GM12878 (cell line): ENCODE measurements around the gene LMO7. TPM values are rescaled to one million over a fixed set of nuclear protein-coding genes. Genes with fewer than 3 reads are reported as not detected.

Experiments
- ATAC-seq: fragments of 200-7000 bp; cut with Tn5 transposase; 3 replicates; pipeline ENCODE4 v1.9.1; 2020; ENCODE audit warnings: mild to moderate bottlenecking, moderate library complexity
- BruUV-seq: library from RNA; stranded (reverse); fragments of 400-500 nt; replicated peaks from 2 replicates; lab custom pipeline; 2021; lab: Mats Ljungman, UMichigan
- CTCF ChIA-PET: fragments of 300-600 bp; sonication (Branson Sonifier 250); formaldehyde crosslinking; extraction: SDS; loops from one replicate; lab custom pipeline; 2021; ENCODE audit warnings: inconsistent platforms; lab: Yijun Ruan, JAX
- POLR2A ChIA-PET: fragments of 350-600 bp; formaldehyde crosslinking; extraction: SDS; loops from one replicate; lab custom pipeline; 2021; ENCODE audit warnings: inconsistent platforms; lab: Charles Lee
- RAD21 ChIA-PET: fragments of 300-600 bp; sonication (Branson Sonifier 250); formaldehyde crosslinking; loops from one replicate; lab custom pipeline; 2023; ENCODE audit warnings: antibody characterized with exemption; ENCODE audit not compliant: unreplicated experiment; lab: Charles Lee
- SMC1A ChIA-PET: fragments of 300-600 bp; sonication (Branson Sonifier 250); formaldehyde crosslinking; loops from one replicate; lab custom pipeline; 2023; ENCODE audit not compliant: unreplicated experiment, uncharacterized antibody; lab: Charles Lee
- DNase-seq: peaks from one replicate; pipeline ENCODE4 v3.0.0-alpha.2; 2011; ENCODE audit warnings: low read depth, low spot score
- FAIRE-seq: peaks from 3 replicates; lab custom pipeline; 2011; peaks lifted over from hg19 to GRCh38; lab: Jason Lieb, UNC
- H2AFZ ChIP-seq: 2 replicates; pipeline ENCODE4 v1.6.0; 2011; ENCODE audit warnings: low read depth, low read length, control low read depth; ENCODE audit not compliant: control insufficient read depth
- H3K27ac ChIP-seq: 2 replicates; pipeline ENCODE4 v1.5.1; 2011; ENCODE audit warnings: control low read depth; ENCODE audit not compliant: control insufficient read depth, insufficient read depth
- H3K27me3 ChIP-seq, 2 experiments: replicated peaks in 1 of 2; 2 replicates each; pipeline versions ENCODE4 v1.6.0 to v1.6.1; 2011; ENCODE audit warnings: low read length in 1 of 2; ENCODE audit not compliant: control insufficient read depth in 2 of 2, insufficient read depth in 2 of 2
- H3K36me3 ChIP-seq, 2 experiments: 2 replicates each; pipeline ENCODE4 v1.5.1; 2011; ENCODE audit warnings: low read length in 1 of 2; ENCODE audit not compliant: control insufficient read depth in 2 of 2, insufficient read depth in 2 of 2
- H3K4me1 ChIP-seq: 2 replicates; pipeline ENCODE4 v1.6.1; 2011; ENCODE audit warnings: mild to moderate bottlenecking, low read length, moderate library complexity, mixed read lengths; ENCODE audit not compliant: control insufficient read depth, insufficient read depth
- H3K4me2 ChIP-seq: 2 replicates; pipeline ENCODE4 v1.6.0; 2011; ENCODE audit warnings: control low read depth; ENCODE audit not compliant: control insufficient read depth, insufficient read depth
- H3K4me3 ChIP-seq: fragments of 200-600 bp; sonication (generic); 2 replicates; pipeline ENCODE4 v1.5.1; 2016
- H3K79me2 ChIP-seq: 2 replicates; pipeline ENCODE4 v1.6.0; 2011; ENCODE audit warnings: low read length; ENCODE audit not compliant: control insufficient read depth, insufficient read depth
- H3K9ac ChIP-seq: 2 replicates; pipeline ENCODE4 v1.8.0; 2011; ENCODE audit warnings: low read length, control low read depth, mixed read lengths; ENCODE audit not compliant: control insufficient read depth, insufficient read depth
- H3K9me3 ChIP-seq: replicated peaks from 3 replicates; pipeline ENCODE4 v1.5.1; 2011; ENCODE audit warnings: mild to moderate bottlenecking, low read length; ENCODE audit not compliant: control insufficient read depth, insufficient read depth
- H4K20me1 ChIP-seq: 2 replicates; pipeline ENCODE4 v1.6.0; 2011; ENCODE audit not compliant: control insufficient read depth, insufficient read depth
- KLF5 ChIP-seq: fragments of 450-650 bp; IDR thresholded peaks from 2 replicates; pipeline ENCODE4 v1.6.1; 2014; ENCODE audit warnings: mild to moderate bottlenecking; ENCODE audit not compliant: partially characterized antibody
- RCOR1 ChIP-seq: conservative IDR thresholded peaks from 2 replicates; pipeline ENCODE4 v1.6.1; 2012; ENCODE audit warnings: low read depth, low read length, improper control_type of control experiment
- TCF12 ChIP-seq: IDR thresholded peaks from 2 replicates; pipeline ENCODE4 v1.6.1; 2011; ENCODE audit warnings: low read depth, mild to moderate bottlenecking, low read length
- ZNF207 ChIP-seq: fragments of 450-650 bp; IDR thresholded peaks from 2 replicates; pipeline ENCODE4 v1.6.1; 2014; ENCODE audit warnings: antibody characterized with exemption, mild to moderate bottlenecking, borderline replicate concordance
- ZNF274 ChIP-seq: IDR thresholded peaks from one replicate; pipeline ENCODE4 v1.8.0; 2011; ENCODE audit not compliant: insufficient read length, insufficient read depth
- ZSCAN29 ChIP-seq: fragments of 450-650 bp; IDR thresholded peaks from 2 replicates; pipeline ENCODE4 v1.6.1; 2017; ENCODE audit warnings: mild to moderate bottlenecking, moderate library complexity
- WGBS: methylation state at CpG from one replicate; pipeline ENCODE4 v1.1.6; 2016; ENCODE audit warnings: low lambda C conversion rate; ENCODE audit not compliant: insufficient replicate concordance, insufficient coverage; ENCODE audit errors: missing lambda C conversion rate; 5-methylcytosine and 5-hydroxymethylcytosine counted together
- in situ Hi-C: fragments of 300-500 bp; cut with MboI; formaldehyde crosslinking; loops from 9 replicates; pipeline ENCODE4 v1.14.3; 2018; ENCODE audit warnings: mixed read lengths
- intact Hi-C: fragments of 100-400 bp; cut with micrococcal nuclease; formaldehyde crosslinking; loops from one replicate; pipeline ENCODE4 v1.14.2; 2022; ENCODE audit not compliant: unreplicated experiment
- polyA plus RNA-seq, 11 experiments: library from polyadenylated mRNA; depleted of rRNA in 4 of 11; unstranded in 6 of 11; stranded (reverse) in 5 of 11; fragments of >200 nt; fragmentation: Nextera tagmentation in 4 of 11; fragmentation: Illumina TruSeq in 1 of 11; extraction: Ambion mirVana in 4 of 11; extraction: Trizol in 1 of 11; gene quantifications; 1 replicate in 1 of 11; 2 replicates in 10 of 11; pipeline versions ENCODE4 v1.2.1 to v1.2.3, GENCODE V29; 2011 to 2016; ENCODE audit warnings: inconsistent platforms in 2 of 11, missing spikeins in 2 of 11, low read depth in 1 of 11
- total RNA-seq, 4 experiments: library from RNA; depleted of rRNA in 3 of 4; stranded (reverse); fragments of >200 nt in 3 of 4; fragmentation: Illumina TruSeq in 1 of 4; extraction: Trizol in 1 of 4; gene quantifications; 2 replicates each; pipeline versions ENCODE4 v1.2.1 to v1.2.3, GENCODE V29; 2013 to 2021
- TF ChIP-seq, protein P1 (sequence below): fragments of 450-650 bp; formaldehyde crosslinking; IDR thresholded peaks from 2 replicates; pipeline ENCODE4 v1.4.0; 2022; ENCODE audit warnings: mild to moderate bottlenecking, moderate library complexity
- TF ChIP-seq, protein P2 (sequence below): IDR thresholded peaks from 2 replicates; pipeline ENCODE4 v1.6.1; 2011; ENCODE audit warnings: borderline replicate concordance, low read depth, mild to moderate bottlenecking, moderate library complexity, mixed read lengths, low read length; ENCODE audit not compliant: insufficient read depth; ENCODE audit errors: extremely low read length
- TF ChIP-seq, protein P3 (sequence below): IDR thresholded peaks from 2 replicates; pipeline ENCODE4 v1.6.1; 2012; ENCODE audit warnings: low read length, inconsistent platforms

Gene LMO7
- total and polyA plus RNA-seq, 10 of the 15 experiments (the other 5 are each of a cell fraction or from before 2014, with no cell fraction given): 8.5 to 67.8 (median 36.8) TPM

DNA sequence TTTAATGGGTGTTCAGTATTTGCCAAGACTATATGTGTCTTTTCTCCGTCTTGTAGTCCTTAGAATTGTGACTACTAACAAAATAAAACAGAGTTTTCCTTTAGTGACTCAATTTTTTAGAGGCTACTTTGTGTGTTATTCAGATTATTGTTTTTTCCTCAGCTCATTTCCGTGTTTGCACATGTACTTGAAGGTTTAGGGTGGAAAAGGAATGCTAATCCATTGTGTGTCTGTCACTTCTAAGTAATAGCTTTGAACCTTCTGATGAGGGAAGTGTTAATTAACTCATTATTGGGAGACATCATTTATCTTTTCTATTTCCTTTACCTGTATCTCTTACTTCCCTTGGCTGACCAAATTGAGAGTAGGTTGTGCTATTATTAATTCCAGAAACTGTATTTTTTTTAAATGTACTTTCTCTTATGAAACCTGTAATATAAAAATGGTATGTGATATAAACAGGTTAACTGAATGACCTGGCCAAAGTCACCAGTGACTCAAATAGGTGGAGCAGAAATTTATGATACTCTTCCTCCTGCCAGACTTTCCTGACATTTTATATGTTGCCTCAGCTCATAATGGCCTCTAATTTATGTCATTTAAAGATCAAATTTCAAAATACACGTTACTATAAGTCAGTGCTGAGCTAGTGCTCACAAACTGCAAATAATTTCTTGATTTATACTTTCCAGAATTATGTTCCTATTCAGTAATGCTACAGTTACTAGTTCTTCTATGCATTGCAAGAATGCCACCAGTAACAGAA, 88.8 kb downstream of the LMO7 start:
- ChIA-PET SMC1A (interaction anchor here (1.0 to 2.9 kb wide), 8 partner anchors 10 to 127 kb away, joined by 3 to 9 read pairs (median 4); no protein-coding TSS in a partner anchor), POLR2A (interaction anchor here (0.6 kb wide), 1 partner anchor 8 kb away, joined by 3 read pairs; no protein-coding TSS in a partner anchor), CTCF (interaction anchor here (1.1 to 1.9 kb wide), 6 partner anchors 10 to 149 kb away, joined by 3 to 5 read pairs (median 3); no protein-coding TSS in a partner anchor), RAD21 (interaction anchor here (1.5 kb wide), 1 partner anchor 11 kb away, joined by 3 read pairs; no protein-coding TSS in a partner anchor)
- intact Hi-C loops: no loop called here
- BruUV-seq: no TSS peak
- Histone ChIP-seq H3K36me3 (no peaks in the 10 kb centered on the region), H3K9me3 (no peaks in the 10 kb centered on the region; the same call in 2 of the 3 replicates), H3K4me3 (no peak overlapping the region), H3K79me2 (no peaks in the 10 kb centered on the region), H3K4me2 (no peak overlapping the region), H2AFZ (no peak overlapping the region), H3K27ac (no peak overlapping the region), H3K4me1 (no peaks in the 10 kb centered on the region), H3K9ac (no peak overlapping the region), H4K20me1 (no peaks in the 10 kb centered on the region), H3K27me3 (no peaks in the 10 kb centered on the region)
- TF ChIP-seq, protein P1, sequence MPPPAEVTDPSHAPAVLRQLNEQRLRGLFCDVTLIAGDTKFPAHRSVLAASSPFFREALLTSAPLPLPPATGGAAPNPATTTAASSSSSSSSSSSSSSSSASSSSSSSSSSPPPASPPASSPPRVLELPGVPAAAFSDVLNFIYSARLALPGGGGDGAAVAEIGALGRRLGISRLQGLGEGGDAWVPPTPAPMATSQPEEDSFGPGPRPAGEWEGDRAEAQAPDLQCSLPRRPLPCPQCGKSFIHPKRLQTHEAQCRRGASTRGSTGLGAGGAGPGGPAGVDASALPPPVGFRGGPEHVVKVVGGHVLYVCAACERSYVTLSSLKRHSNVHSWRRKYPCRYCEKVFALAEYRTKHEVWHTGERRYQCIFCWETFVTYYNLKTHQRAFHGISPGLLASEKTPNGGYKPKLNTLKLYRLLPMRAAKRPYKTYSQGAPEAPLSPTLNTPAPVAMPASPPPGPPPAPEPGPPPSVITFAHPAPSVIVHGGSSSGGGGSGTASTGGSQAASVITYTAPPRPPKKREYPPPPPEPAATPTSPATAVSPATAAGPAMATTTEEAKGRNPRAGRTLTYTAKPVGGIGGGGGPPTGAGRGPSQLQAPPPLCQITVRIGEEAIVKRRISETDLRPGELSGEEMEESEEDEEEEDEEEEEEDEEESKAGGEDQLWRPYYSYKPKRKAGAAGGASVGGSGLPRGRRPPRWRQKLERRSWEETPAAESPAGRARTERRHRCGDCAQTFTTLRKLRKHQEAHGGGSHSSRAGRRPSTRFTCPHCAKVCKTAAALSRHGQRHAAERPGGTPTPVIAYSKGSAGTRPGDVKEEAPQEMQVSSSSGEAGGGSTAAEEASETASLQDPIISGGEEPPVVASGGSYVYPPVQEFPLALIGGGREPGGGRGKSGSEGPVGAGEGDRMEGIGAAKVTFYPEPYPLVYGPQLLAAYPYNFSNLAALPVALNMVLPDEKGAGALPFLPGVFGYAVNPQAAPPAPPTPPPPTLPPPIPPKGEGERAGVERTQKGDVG: no peak
- TF ChIP-seq RCOR1 (no peak), ZNF274 (no peak), ZNF207 (no peak), ZSCAN29 (no peak), KLF5 (no peak), TCF12 (no peak)
- TF ChIP-seq, protein P2, sequence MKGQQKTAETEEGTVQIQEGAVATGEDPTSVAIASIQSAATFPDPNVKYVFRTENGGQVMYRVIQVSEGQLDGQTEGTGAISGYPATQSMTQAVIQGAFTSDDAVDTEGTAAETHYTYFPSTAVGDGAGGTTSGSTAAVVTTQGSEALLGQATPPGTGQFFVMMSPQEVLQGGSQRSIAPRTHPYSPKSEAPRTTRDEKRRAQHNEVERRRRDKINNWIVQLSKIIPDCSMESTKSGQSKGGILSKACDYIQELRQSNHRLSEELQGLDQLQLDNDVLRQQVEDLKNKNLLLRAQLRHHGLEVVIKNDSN: no peak
- TF ChIP-seq, protein P3, sequence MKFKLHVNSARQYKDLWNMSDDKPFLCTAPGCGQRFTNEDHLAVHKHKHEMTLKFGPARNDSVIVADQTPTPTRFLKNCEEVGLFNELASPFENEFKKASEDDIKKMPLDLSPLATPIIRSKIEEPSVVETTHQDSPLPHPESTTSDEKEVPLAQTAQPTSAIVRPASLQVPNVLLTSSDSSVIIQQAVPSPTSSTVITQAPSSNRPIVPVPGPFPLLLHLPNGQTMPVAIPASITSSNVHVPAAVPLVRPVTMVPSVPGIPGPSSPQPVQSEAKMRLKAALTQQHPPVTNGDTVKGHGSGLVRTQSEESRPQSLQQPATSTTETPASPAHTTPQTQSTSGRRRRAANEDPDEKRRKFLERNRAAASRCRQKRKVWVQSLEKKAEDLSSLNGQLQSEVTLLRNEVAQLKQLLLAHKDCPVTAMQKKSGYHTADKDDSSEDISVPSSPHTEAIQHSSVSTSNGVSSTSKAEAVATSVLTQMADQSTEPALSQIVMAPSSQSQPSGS: no peak
- in situ Hi-C loops: no loop called here
- no peak for FAIRE-seq
- no peak for ATAC-seq
- no peak for DNase-seq
- 42% methylated on average over 3 of the region's 3 CpGs for WGBS
